ENCODE measurements around the gene PHACTR3.
"Not testable (repeated sequence)": the region's sequence is repeated elsewhere in the genome, so short reads cannot be mapped to it uniquely, and the experiment has no call there.

PHACTR3 gene

DNA sequence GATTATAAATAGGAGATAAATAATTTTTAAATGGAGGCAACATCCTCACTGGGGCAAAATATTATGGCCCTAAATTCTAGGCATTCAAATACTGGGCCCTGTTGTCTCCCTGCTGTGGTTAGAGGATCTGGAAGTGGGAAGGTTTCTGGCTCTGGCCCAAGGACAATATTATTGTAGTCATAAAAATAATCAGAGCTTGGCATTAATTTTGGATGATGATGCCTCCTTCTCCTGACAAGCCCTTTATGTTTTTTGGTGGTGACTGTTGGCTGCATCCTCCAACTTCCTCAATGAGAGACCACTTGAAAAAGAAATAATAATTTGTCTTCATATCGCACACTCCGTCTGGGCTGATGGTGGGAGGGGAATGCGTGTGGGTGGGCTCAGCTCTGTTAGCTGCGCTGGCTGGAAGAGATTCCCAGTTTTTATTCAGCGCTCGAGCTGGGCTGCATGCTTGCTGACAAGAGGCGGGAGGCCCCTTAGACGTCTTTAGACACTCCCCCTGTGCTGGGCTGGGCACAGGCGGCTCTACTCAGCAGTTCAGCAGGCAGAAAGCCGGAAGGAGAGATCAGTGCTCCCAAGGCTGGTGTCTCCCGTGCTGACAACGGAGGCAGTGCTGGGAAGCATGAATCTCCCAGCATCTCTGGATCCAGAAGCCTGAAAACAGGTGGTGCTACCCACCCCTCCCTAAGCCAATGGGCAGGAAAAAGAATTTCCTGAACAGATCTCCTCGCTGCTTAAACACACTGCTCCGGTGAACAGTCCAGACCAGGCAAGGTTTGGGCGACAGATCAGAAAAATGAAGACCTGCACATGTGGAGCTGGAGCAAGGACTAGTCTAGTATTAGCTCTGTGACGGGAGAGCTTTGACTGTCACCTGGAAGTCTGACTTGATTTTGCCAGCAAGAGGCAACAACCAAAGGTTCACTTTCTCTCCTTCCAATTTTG is 231.4 kb downstream of the PHACTR3 start:
- DNase-seq: no peak

GRCh38 chr20:59836767-59837166 is 232.4 kb downstream of the PHACTR3 start:
- no peak for DNase-seq

GRCh38 chr20:59837623-59838394 is 233.5 kb downstream of the PHACTR3 start:
- no peak for DNase-seq

DNA sequence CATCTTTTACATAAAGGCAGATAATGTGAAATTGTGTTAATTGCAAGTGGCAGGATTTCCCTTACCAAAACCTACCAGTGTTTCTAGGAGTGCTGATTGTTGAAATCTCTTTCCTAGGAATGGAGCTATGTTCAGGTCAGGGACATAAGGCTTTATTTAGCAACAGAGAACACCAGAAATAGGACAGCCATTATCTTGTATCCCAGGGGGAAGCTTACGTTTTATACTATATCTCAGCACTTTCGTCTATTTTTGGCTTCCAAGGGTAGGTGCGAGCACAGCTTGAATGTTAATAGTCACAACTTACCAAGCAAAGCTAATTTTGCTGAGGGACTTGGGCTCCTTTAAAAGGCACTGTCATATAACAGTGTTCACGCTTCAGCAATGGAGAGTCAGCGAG is 235.1 kb downstream of the PHACTR3 start:
- DNase-seq: no peak

DNA sequence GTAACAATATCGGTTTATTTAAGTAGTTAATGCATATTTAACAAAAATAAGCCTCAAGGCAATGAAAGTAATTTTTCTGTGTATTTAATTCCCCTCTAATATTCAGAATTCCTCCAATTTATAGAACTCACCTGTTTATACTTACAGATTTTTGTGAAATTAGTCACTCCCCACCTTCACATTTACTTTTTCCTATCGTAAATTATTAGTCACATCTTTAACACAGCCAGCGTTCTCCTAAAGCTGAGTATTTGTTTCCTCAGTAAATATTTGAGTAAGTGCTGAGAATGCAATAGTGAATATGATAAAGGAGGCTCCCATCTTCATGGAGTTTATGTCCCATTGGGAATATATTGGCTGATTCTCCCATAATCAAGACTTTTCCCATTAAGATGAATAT is 241.1 kb downstream of the PHACTR3 start:
- DNase-seq: no peak

GRCh38 chr20:59848182-59848581 is 243.8 kb downstream of the PHACTR3 start:
- DNase-seq: no peak

- peak; percentile 12 to 68 for DNase-seq
These were observed 245.8 kb downstream of the PHACTR3 start for GRCh38 chr20:59850018-59850641.

DNA sequence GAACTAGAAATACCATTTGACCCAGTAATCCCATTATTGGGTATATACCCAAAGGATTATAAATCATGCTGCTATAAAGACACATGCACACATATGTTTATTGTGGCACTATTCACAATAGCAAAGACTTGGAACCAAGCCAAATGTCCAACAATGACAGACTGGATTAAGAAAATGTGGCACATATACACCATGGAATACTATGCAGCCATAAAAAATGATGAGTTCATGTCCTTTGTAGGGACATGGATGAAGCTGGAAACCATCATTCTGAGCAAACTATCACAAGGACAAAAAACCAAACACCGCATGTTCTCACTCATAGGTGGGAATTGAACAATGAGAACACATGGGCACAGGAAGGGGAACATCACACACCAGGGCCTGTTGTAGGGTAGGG is 252.2 kb downstream of the PHACTR3 start:
- not testable (repeated sequence) for DNase-seq

GRCh38 chr20:59856941-59857340 is 252.6 kb downstream of the PHACTR3 start:
- DNase-seq: not testable (repeated sequence)

GRCh38 chr20:59857966-59858365 is 253.6 kb downstream of the PHACTR3 start:
- DNase-seq: no peak

DNA sequence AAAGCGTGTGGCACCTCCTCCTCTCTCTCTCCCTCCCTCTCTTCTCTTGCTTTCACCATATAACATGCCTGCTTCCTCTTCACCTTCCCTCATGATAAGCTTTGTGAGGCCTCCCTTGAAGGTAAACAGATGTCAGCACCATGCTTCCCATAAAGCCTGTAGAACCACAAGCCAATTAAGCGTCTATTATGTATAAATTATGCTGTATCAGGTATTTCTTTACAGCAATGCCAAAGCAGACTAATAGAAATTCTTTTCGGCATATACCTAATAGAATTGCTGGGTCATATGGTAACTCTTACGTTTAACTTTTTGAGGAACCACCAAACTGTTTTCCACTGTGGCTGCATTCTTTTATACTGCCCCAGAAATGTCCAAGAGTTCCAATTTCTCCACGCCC is 254.1 kb downstream of the PHACTR3 start:
- no peak for DNase-seq

- no peak for DNase-seq
These were observed 257.1 kb downstream of the PHACTR3 start for GRCh38 chr20:59861401-59861800.

DNA sequence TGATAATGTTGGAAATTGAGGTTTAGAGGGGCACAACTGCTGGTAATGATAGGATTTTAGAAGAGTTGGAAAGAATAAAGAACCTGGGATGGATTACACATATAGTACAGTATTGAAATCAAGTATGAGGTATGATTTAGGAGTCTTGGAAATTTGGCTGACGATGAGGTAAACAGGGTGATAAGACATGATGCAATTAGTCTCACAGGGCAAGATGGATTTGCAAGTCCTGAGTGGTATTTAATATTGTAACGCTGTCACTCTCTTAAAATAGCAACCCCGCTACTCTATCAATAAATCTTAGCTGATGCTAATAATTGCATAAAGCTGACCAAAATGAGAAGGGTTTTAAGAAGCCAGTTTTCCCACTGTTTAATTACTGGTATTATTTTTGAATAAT is 258.7 kb downstream of the PHACTR3 start:
- no peak for DNase-seq

GRCh38 chr20:59864726-59865125 is 260.4 kb downstream of the PHACTR3 start:
- no peak for DNase-seq

GRCh38 chr20:59866338-59866737 is 262.0 kb downstream of the PHACTR3 start:
- DNase-seq: no peak

DNA sequence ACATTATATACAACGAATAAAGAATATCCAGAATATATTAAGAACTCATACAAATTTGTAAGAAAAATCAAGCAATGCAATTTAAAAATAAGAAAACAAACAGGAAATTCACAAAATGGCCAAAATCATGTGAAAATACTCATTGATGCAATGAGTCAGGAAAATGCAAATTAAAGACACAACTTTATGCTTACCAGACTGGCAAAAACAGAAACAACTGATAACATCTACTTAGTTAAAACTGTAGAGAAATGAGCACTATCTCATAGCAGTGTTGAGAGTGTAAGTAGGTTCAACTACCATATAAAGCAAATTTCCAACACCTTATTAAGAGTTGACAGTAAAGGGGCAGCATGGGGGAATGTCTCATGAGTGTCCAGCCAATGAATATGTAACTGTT is 266.8 kb downstream of the PHACTR3 start:
- no peak for DNase-seq

GRCh38 chr20:59873409-59873808 is 269.1 kb downstream of the PHACTR3 start:
- DNase-seq: no peak

DNA sequence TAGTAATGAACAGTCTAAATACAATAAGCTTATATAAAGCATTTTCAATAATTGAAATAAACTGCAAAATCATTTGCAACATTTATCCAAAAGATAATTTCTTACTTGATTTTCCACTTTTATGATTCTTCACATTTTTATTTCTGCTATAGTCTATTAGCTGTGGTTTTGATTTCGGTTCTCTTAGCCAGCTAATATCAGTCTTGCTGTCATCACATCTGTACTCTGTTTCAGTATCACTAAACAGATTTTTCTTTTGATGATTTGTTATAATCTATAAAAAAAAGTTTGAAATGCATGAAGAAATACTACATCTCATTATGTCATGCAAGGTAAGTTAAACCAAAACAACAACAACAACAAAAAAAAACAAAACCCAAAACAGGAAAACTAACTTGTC is 275.9 kb downstream of the PHACTR3 start:
- DNase-seq: no peak

GRCh38 chr20:59884494-59884893 is 280.2 kb downstream of the PHACTR3 start:
- no peak for DNase-seq

GRCh38 chr20:59888050-59888449 is 283.7 kb downstream of the PHACTR3 start:
- no peak for DNase-seq

DNA sequence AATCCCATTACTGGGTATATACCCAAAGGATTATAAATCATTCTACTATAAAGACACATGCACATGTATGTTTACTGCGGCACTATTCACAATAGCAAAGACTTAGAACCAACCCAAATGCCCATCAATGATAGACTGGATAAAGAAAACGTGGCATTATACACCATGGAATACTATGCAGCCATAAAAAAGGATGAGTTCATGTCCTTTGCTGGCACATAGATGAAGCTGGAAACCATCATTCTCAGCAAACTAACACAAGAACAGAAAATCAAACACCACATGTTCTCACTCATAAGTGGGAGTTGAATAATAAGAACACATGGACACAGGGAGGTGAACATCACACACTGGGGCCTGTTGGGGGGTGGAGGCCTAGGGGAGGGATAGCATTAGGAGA is 285.7 kb downstream of the PHACTR3 start:
- not testable (repeated sequence) for DNase-seq

DNA sequence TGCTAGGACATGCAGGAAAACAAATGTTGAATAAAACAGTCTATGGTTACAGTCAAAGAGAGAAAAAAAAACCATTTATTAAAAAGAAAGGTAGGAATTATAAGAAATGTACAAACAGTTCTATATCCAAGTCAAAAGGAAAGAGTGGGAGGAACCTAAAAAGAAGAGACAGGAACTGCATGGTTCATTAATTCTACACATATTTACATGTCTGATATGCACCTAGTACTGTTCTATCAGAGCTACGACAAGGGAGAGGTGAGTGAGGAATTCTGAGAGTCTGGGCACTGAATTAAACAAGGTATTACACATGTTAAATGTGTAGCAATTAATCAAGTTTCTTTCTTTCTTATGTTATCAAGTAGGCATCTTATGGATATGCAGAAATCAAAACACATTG is 287.2 kb downstream of the PHACTR3 start:
- DNase-seq: no peak

GRCh38 chr20:59895908-59896307 is 291.6 kb downstream of the PHACTR3 start:
- no peak for DNase-seq
